HPDE6-E6E7 (cell line): ENCODE data around the gene DMD.

Source experiments
- DNase-seq: peaks from one replicate; pipeline ENCODE4 v3.0.0; 2011; ENCODE audit warnings: missing footprints; ENCODE audit errors: extremely low spot score

Gene DMD

DNA sequence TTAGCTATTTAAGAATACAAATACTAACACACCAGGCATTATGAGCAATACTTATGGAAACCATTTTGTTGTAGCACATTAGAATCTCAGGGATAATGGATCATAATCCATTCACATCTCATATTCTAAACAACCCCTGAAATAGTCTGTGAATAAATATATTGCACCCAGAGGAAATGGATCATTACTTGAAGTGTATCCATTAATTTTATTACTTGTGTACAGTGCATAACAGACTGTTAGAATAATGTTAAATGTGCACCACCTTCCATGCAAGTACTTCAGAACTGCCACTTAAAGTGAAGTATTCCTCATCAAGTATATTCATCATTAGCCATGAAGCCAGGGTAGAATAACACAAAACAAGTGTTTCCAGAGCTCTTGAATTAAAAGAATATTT lies 715.5 kb downstream of the DMD start:
- DNase-seq: no peak

DNA sequence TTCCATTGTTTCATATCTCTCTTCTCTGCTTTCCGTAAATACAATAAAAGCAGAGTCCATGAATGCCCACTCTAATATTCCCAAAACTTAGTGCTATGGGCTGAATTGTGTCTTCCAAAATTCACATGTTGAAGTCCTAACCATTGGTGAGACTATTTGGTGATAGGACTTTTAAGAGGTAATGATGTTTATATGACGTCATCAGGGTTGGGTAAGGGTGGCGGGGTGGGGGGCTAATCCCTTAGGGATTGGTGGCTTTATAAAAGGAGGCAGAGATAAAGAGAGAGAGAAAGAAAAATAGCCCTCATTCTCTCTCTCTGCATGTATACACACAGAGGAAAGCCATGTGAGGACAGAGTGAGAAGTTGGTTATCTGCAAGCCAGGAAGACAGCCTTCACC lies 722.2 kb downstream of the DMD start:
- DNase-seq: no peak

DNA sequence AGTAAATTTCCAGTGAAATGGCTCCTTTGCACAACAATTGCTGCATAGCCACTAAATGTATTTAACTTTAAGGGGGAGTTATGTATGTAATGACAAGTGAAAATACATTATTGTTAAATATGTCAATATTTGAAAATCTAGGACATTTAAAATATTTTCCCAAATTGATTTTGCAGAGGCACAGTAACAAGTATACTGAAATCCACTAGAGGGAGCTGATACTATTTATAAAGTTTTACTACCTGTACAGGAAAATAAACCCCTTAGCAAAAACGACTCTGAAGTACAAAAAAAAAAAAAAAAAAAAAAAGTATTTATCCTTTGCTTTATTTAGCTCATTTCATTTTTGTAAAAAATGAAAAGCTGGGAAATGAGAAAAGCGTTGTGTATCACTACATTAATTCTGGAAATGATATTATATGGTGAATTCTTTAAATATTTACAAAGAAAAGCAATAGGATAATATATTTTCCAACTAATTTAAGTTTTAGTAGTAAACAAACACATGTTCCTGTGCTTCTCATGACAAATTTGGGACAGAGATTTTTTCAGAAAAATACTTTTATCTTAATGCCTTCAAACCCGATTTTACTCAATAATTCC lies 727.7 kb downstream of the DMD start:
- no peak for DNase-seq

DNA sequence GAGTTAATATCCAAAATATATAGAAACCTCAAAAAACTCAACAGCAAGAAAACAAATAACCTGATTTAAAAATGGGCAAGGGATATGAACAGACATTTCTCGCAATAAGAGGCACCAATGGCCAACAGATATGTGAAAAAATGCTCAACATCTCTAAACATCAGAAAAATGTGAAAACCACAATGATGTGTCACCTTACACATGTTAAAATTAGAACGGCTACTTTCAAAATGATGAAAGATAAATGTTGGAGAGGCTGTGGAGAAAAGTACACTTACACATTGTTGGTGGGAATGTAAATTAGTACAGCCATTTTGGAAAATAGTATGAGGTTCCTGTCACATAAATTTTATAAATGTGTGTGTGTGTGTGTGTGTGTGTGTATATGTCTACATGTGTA lies 731.3 kb downstream of the DMD start:
- DNase-seq: no peak

DNA sequence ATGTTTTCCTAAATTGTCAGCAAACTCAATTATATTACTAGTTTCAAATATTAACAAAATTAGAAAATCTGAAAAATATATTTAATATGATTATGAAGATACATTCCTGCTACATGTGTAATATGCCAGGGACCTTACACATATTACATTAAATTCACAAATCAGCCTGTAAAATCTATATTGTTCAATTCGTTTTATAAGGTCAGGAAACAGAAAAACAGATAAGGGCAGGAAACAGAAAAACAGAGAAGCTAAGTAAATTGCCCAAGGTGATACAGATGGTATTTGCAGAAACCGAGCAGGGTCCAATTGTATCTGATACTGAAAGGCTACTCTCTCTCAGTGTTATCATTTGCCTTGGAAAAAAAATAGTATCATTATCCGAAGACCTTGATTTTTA lies 739.0 kb downstream of the DMD start:
- no peak for DNase-seq

DNA sequence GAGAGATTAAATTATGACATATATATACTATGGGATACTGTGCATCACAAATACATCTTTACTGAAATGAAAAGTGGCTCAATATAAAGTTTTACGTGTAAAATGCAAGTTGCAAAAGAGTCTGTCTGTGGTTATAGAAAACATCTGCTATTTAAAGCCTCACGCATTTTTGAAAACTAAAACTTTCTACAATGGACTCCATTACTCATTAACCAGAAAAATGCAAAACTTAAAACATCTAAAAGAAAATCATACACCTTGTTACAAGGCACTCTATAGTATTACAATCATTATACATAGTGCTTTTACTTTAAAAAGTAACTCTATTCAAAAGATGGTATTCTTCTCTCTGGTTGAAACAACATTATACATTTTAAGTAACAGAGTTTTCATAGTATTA lies 755.6 kb downstream of the DMD start:
- DNase-seq: no peak

DNA sequence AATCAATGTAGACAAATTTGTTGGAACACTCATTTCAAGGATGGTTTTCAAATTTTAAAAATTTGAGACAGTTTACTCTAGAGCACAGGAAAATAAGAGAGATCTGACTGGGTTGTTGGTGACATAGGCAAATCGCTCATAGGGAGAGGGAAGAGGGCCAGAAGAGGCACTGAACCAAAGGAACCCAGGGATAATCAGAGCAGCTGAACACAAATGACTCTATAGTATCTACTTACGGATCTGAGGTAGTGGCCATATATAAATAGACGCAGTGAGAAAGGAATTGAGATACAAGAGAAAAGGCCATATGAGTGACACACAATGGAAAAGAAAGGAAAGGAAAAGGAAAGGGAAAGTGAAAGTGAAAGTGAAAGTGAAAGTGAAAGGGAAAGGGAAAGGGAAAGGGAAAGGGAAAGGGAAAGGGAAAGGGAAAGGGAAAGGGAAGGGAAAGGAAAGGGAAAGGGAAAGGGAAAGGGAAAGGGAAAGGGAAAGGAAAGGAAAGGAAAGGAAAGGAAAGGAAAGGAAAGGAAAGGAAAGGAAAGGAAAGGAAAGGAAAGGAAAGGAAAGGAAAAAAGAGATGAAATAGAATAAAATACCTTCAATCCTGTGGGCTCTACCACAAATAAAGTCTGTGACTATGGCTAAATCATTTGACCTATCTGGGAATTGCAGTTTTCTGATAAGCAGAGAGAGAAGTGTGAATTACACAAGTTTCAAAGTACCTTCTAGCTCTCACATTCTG lies 759.2 kb downstream of the DMD start:
- no peak for DNase-seq

DNA sequence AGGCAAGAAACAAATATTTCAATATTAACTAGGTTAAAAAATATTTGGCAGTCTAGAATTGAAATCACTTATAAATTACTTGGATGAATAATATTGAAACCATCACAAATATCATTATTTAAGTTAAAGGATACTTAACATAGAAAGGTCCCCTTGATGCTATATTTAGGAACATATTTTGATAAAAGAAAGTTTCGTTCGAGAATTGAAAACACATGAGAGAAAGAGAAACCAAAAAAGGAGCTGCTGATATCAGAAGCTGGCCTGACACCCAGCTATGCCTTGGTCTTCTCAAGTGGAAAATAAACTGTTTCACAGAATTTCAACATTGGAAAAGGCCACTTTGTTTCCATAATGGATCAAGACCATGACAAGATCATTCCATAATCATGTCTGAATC lies 762.4 kb downstream of the DMD start:
- no peak for DNase-seq

DNA sequence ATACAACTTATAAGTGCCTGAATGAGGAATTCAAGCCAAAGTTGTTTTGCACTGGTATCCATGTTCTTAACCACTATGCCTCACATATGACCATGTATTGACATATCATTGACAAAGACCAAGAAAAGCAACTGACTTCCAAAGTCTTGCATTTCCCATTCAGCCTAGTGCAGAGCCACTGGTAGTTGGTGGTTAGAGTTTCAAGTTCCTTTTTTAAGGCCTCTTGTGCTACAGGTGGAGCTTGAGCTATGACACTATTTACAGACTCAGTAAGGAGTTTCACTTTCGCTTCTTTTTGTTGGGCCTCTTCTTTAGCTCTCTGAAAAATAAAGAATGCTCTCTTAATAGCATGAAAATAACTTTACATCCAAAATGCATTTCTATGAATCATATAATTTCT lies 763.0 kb downstream of the DMD start:
- no peak for DNase-seq

DNA sequence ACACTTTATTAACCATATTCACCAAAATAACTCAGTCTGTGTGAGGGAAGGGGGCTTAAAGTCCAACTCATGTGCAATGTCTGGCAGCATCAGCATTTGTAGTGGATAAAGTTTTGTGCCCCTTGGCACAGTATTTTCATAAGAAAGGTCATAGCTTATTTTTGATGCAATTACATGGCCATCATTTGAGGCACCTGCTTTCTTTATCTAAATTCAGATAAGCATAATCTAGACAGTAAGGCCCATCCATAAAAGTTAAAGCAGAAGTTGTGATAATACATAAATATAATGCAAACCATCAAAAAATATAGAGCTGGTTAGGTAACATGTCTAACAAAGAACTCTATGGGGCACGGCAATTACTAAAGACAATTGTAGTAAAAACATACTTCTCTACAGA lies 763.7 kb downstream of the DMD start:
- DNase-seq: no peak

DNA sequence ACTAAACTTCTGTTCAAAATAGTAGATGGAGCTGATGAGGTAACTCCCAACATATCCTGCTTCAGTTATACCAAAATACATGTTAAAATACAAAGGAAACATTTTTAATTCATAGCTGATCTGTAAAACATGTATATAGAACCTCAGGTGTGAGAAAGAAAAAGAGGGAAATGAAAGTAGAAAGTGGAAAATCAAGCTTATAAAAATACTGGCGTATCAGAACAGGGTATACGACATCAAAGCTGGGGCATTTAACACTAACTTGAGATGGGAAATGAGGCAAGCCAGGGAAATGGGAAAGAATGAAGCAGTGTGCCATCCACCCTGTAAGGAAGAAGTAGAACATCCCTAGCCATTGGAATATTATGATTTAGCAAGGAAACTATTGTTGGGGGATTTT lies 767.5 kb downstream of the DMD start:
- no peak for DNase-seq

DNA sequence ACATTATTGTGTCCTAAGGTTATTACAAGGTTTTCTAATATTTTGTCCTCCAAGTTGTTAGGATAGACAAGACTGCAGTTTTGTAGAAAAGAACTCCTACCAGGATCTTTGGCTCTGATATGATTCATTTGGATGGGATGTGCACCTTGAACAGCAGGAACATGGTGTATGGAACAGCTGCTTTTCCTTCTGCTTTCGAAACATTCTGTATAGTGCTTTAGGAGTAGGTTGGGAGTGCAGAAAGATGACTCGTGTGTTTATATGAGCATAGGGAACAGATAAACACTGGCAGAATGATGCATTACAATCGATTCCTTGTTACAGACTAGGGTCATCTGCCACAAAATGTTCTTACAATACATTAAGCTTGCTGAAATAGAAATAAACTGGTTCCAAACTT lies 790.1 kb downstream of the DMD start:
- DNase-seq: no peak

DNA sequence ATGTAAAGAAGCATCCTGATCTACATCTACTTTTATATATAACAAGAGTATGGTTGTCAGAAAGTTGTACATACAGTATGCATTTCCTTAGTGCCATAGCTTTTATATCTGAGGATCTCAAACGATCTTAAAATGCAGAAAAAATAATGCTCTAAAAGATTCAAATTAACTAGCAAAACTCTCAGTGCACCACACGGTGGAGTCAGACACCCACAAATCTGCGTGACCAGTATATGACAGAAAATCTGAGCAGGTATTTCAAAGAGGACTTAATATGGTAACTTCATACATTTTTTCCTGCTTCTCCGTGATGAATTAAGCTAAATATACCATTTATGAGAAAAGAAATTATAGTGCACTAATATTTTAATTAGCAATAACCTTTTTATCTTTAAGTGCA lies 803.0 kb downstream of the DMD start:
- DNase-seq: peak; percentile 2

DNA sequence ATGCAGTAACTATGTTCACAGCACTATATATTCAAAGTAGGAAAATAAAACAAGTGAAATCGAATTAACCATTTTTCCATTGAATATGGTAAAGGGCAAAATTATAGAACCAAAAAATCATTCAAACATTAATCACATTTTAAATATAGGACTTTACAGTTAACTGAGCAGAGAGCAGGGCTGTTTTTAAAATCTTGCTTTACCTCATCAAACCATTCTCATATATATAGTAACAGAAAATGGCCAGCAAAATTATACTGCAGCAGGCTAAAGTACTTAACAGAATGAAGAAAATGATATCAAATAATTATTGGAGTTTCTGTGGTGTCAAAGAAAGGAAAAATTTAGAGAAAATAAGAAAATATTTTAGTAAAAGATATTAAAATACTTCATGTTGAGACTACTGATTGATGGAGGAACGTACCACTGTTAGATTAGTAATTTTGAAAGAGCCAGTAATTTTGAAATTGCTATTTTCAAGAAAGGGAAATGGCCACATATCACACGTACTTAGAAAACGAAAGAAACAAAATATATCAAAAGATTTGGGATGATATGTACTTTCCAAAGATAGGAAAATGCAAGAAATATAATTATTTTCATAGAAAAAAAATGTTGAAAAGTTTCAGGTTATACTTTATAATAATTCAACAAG lies 813.7 kb downstream of the DMD start:
- no peak for DNase-seq

DNA sequence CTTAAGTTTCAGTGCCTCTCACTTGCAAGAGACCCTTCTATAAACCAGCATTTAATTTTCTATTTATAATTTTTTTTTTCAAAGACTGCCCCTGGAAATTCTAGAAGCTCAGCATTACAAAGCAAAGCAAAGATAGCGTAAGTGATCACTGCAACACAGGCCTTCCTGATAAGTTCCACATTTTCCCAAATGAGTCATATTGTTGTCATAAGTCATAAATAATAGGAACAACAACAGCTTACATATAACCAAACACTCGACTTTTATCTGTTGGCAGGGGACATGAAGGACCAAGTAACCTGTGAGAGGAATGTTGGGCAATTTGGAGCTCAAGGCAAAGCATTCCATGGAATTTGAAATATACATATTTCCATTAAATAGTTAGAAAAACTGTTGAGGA lies 815.5 kb downstream of the DMD start:
- DNase-seq: no peak

DNA sequence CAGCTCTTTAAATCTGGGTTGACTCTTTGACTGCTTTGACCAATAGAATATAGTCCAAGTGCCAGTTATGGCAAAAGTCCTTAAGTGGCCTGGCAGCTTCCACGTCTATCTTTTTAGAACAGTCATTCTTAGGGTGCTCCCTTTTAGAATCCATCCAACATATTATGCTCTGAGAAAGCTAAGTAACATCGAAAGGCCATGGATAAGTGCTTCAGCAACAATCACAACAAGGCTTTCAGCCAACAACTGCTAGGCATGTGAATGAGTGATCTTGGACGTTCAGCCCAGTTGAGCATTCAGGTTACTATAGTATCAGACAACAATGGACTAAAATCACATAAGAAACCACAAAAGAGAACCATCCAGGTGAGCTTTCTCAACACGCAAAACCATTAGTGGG lies 818.7 kb downstream of the DMD start:
- DNase-seq: no peak

DNA sequence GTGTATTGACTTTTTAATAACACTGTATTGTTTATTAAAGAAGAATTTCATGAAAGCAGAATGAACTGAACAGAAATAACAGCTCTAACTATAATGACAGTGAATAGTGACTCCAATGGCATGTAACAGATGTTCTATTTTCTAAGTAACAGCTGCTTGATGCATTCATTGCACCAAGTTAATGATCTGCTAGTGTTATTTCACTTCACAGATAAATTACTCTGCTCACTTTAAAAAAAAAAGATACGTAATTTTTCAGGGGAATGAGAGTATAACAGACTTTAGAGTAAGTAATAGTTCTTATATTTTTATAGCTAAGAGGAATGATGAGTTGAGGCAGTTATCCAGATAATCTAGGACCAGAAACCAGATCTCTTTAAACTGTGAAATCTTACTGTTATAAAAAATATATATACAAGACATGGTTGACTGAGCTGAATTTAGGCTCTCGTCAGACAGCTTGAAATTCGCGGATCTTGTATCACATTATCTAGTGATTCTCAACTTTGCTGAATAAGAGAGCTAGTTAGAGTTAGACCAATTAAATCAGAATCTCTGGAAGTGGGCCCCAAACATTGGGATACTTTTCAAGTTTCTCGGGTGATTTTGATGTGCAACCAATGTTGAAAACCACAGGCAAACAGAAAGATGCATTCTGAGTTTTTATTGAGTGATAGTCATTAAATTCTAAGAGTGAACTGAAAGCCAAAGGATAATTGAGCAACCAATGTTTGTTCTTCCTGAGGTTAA lies 840.7 kb downstream of the DMD start:
- DNase-seq: no peak

DNA sequence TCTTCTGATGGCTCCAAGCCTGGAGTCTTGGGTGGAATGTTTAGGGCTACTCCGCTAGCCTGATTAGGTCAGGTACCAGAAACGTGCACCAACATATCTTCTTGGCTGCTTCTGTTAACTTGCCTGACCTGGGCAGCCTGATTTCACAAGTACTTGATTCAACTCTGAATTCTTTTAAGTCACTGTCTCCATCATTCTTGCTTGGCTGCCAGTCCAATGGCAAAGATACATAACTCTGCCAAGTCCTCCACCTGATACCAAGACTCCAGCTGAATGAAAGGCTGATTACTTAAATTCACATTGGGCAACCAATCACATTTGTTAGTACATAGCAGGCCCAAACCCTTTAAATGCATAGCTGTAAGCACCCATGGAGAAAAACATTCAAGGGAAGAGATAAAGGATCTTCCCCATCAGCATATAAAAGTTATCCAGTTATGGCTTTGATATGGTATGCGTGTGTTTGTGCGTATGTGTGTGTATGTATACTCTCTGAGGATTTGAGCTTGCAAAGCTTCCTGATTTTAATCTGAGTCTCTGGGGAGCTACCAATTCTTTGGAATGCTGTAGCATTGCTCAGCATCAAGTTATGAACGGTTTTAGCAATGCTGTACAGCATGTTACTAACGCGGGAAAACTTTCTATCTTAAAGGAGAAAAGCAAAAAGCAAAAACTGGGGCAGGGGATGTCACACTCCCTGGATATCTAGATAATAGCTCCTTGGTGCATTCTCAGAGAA lies 917.2 kb downstream of the DMD start:
- DNase-seq: no peak

DNA sequence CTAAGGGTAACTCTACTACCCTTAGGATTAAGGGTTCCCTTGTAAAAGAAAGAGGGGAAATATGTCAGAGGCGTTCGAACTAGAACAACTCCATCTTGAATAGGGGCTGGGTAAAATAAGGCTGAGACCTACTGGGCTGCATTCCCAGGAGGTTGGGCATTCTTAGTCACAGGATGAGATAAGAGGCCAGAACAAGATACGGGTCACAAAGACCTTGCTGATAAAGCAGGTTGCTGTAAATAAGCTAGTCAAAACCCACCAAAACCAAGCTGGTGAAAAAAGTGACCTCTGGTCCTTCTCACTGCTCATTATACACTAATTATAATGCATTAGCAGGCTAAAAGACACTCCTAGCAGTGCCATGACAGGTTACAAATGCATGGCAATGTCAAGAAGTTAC lies 922.0 kb downstream of the DMD start:
- DNase-seq: no peak

DNA sequence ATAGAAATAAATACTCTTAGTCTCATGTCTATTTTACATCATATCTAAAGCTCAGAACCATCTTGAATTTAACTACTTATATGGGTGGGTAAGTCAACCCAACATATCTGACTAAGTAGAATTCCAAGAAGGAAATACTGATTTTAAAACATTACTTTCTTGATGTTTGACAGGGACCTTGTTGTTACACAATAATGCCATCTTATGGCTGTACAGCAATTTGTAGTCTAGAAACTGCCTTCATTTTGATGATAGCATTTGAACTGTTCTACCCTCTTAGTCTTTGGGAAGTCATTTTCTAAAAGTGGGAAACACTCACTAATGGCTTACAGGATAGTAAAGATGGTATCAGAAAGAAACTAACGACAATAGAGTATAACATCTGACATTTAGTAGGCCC lies 929.5 kb downstream of the DMD start:
- DNase-seq: no peak

DNA sequence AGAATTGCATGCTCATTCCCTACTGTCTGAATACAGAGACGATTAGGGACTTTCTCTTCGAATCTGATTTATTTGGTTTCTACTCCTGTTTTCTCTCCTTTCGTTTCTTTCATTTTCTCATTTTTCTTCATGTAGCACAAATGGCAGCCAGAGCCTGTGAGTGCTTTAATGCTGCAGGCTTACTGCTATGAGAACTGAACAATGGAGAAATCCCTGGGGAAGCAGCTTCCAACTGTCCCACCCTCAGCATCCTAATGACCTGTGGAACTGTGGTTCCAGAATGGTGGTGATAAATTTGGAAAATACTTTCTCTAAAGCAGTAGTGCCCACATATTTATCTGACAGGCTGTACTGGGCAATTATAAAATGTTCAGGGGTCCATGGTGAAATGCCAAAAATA lies 930.4 kb downstream of the DMD start:
- DNase-seq: no peak

DNA sequence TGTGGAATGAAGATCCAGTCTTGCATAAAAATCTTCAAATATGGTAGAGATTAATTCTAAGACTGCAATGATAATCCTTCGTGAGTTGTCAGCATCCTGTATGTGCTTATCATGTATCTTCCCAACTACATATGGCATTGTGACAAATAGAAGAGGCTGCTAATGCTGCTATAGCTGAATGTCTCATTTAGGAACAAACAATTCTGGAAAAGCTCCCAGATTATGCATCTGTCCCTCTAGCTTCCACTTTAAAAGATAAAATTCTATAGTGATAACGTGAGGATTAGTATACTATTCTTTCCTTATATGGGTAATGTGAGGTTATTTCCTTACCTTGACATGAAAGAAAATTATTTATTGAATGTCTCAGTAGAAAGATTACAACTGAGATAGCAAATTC lies 930.9 kb downstream of the DMD start:
- no peak for DNase-seq
